ENCODE data around the gene LDLRAD3. TPM values are rescaled to one million over a fixed set of nuclear protein-coding genes. Genes with fewer than 3 reads are reported as not detected.

The LDLRAD3 gene
- total RNA-seq, 2 donors from 2014 or later, result 19.2 to 30.6 TPM

- WGBS, 2 experiments (ENCODE audit: insufficient coverage in 1 of 2, insufficient read length in 1 of 2), result 81 to 89% methylated on average over 5 of the region's 5 CpGs
These were observed 248.1 kb downstream of the LDLRAD3 start for GRCh38 chr11:36191941-36192340.

GRCh38 chr11:36192425-36193289, 248.8 kb downstream of the LDLRAD3 start:
- H3K36me3 Mint-ChIP-seq (ENCODE audit: low read depth), result peaks cover 23% of the 10 kb centered on the region
- Histone ChIP-seq H3K27ac (ENCODE audit: low read depth, low read length) (no peak overlapping the region), H3K9me3 (ENCODE audit: control insufficient read depth, low read length) (peaks cover 8% of the 10 kb centered on the region), H3K36me3 (ENCODE audit: control insufficient read depth, insufficient read depth, low read length) (peaks cover 7% of the 10 kb centered on the region), H3K4me1 (ENCODE audit: control insufficient read depth, insufficient read depth, low read length) (peaks cover 7% of the 10 kb centered on the region), H3K4me3 (ENCODE audit: low read length) (no peak overlapping the region), H3K27me3 (ENCODE audit: control insufficient read depth, insufficient read depth, low read length, poor library complexity, severe bottlenecking) (no peaks in the 10 kb centered on the region), H3K9ac (ENCODE audit: extremely low read depth, low read length, poor library complexity, severe bottlenecking) (no peak overlapping the region)
- no peaks in the 10 kb centered on the region for H3K9me3 Mint-ChIP-seq
- no peak overlapping the region for H3K27ac Mint-ChIP-seq
- no peaks in the 10 kb centered on the region for H3K27me3 Mint-ChIP-seq (ENCODE audit: insufficient read depth)
- peaks cover 21% of the 10 kb centered on the region for H3K4me1 Mint-ChIP-seq
- 93 to 94% methylated on average over 3 to 8 of the region's 8 CpGs for WGBS, 2 experiments (ENCODE audit: insufficient coverage in 1 of 2, insufficient read length in 1 of 2)
- no peak for DNase-seq
- no peak for TF ChIP-seq CTCF (conservative IDR thresholded peaks at IDR 0.05)
- H3K4me3 Mint-ChIP-seq, result no peak overlapping the region

More at GRCh38 chr11:36191941-36192340, 248.1 kb downstream of the LDLRAD3 start:
- peaks cover 7% of the 10 kb centered on the region for H3K36me3 ChIP-seq (ENCODE audit: control insufficient read depth, insufficient read depth, low read length)
- H3K27me3 ChIP-seq (ENCODE audit: control insufficient read depth, insufficient read depth, low read length, poor library complexity, severe bottlenecking), result no peaks in the 10 kb centered on the region
- no peak overlapping the region for H3K27ac Mint-ChIP-seq
- no peak for DNase-seq
- no peaks in the 10 kb centered on the region for H3K27me3 Mint-ChIP-seq (ENCODE audit: insufficient read depth)
- H3K9ac ChIP-seq (ENCODE audit: extremely low read depth, low read length, poor library complexity, severe bottlenecking), result no peak overlapping the region
- H3K36me3 Mint-ChIP-seq (ENCODE audit: low read depth), result peaks cover 23% of the 10 kb centered on the region
- no peak for TF ChIP-seq CTCF (conservative IDR thresholded peaks at IDR 0.05)
- no peak overlapping the region for H3K27ac ChIP-seq (ENCODE audit: low read depth, low read length)
- no peak overlapping the region for H3K4me3 Mint-ChIP-seq
- peaks cover 8% of the 10 kb centered on the region for H3K9me3 ChIP-seq (ENCODE audit: control insufficient read depth, low read length)
- H3K4me3 ChIP-seq (ENCODE audit: low read length), result no peak overlapping the region
- H3K4me1 ChIP-seq (ENCODE audit: control insufficient read depth, insufficient read depth, low read length), result peaks cover 7% of the 10 kb centered on the region
- H3K9me3 Mint-ChIP-seq, result no peaks in the 10 kb centered on the region
- H3K4me1 Mint-ChIP-seq, result peaks cover 21% of the 10 kb centered on the region

- H3K9me3 ChIP-seq (ENCODE audit: control insufficient read depth, low read length), result peaks cover 8% of the 10 kb centered on the region
These were observed 249.4 kb downstream of the LDLRAD3 start for GRCh38 chr11:36193290-36193619.

More at GRCh38 chr11:36193290-36193619, 249.4 kb downstream of the LDLRAD3 start:
- no peak for DNase-seq
- Mint-ChIP-seq H3K27me3 (ENCODE audit: insufficient read depth) (no peaks in the 10 kb centered on the region), H3K4me3 (no peak overlapping the region), H3K4me1 (peaks cover 21% of the 10 kb centered on the region), H3K27ac (no peak overlapping the region), H3K36me3 (ENCODE audit: low read depth) (peaks cover 28% of the 10 kb centered on the region), H3K9me3 (no peaks in the 10 kb centered on the region)
- Histone ChIP-seq H3K4me1 (ENCODE audit: control insufficient read depth, insufficient read depth, low read length) (peaks cover 7% of the 10 kb centered on the region), H3K9ac (ENCODE audit: extremely low read depth, low read length, poor library complexity, severe bottlenecking) (no peak overlapping the region), H3K27me3 (ENCODE audit: control insufficient read depth, insufficient read depth, low read length, poor library complexity, severe bottlenecking) (no peaks in the 10 kb centered on the region), H3K4me3 (ENCODE audit: low read length) (no peak overlapping the region), H3K36me3 (ENCODE audit: control insufficient read depth, insufficient read depth, low read length) (peaks cover 9% of the 10 kb centered on the region), H3K27ac (ENCODE audit: low read depth, low read length) (no peak overlapping the region)
- WGBS, 2 experiments (ENCODE audit: insufficient coverage in 1 of 2, insufficient read length in 1 of 2), result 83 to 93% methylated on average over 6 of the region's 6 CpGs
- TF ChIP-seq CTCF (conservative IDR thresholded peaks at IDR 0.05), result no peak
